HG03575 (cell line): ENCODE measurements around the gene DALRD3.

Source experiments
- ATAC-seq: cut with Tn5 transposase; IDR thresholded peaks from one replicate; pipeline ENCODE4 v1.9.1; 2021; ENCODE audit not compliant: unreplicated experiment, insufficient number of reproducible peaks, low FRiP score; ENCODE audit errors: extremely low read depth

Gene DALRD3

DNA sequence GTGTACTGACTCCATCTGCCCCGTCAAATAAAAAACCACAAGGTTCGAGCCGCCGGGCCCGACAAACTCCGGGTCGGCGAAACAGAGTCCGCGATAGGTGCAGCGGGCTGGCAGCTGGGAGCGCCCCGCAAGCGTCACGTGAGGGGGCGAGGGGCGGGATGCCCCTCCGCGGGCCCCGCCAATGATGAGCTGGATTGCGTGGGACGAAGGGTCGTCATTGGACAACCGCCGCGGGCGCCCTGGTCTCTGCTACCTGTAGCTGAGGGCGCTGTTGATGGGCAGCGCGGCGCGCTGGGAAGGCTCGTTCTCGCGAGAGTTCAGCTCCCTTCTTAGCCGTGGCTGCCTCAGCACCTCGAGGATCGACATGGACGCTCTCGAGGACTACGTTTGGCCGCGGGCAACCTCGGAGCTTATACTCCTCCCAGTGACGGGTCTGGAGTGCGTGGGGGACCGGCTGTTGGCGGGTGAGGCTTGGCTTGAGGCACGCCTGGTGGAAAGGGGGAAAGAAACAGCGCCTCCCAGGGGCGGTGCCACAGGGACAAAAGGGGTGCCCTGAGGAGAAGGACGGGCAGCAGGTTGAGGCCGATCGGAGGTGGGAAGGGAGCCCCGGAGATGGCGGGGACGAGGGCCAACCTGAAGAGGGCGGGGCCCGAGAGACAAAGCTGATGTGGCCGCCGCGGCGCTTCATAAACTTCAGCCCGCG is 11.2 kb downstream of the DALRD3 start, which contains the start of gene WDR6:
TSS of gene WDR6 (plus strand) at position 324 of the 703 bp plus-strand sequence. CDS start at position 365, 41 bp downstream.
- ATAC-seq = peak; percentile 71

DNA sequence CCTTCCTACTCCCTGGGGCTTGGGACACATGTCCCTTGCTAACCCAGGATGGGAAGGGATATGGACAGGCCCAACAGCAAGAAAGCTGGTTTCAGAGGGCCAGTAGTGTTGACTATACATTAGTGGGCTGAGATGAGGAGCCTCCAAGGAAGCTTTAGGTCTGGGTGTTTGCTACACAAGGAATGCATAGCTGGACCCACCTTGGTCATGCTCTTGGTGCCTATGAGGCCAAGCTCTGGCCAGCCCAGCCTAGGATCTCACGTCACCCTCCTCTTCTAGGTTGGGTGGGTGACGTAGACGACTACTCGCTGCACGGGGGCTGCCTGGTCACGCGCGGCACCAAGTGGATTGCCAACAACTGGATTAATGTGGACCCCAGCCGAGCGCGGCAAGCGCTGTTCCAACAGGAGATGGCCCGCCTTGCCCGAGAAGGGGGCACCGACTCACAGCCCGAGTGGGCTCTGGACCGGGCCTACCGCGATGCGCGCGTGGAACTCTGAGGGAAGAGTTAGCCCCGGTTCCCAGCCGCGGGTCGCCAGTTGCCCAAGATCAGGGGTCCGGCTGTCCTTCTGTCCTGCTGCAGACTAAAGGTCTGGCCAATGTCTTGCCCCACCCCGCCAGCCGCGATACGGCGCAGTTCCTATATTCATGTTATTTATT is 11.8 kb downstream of the DALRD3 start:
- ATAC-seq = no peak

DNA sequence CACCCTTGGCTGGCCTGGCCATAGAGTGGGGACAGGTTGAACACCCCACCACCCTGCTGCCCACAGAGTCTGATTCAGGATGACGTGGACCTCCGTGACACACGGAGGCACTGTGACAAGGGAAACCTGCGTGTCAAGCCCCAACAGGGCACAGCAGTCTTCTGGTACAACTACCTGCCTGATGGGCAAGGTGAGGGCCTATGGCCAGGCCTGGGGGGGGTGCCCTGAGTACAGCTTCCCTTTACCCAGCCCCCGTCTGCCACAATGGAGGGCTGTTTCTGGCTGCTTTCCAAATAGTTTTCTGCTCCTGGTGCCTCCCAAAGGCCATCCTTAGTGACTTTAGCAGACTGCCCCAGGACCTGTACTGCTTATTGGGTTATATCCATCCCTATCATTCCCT is 12.4 kb downstream of the DALRD3 start:
- ATAC-seq = no peak

DNA sequence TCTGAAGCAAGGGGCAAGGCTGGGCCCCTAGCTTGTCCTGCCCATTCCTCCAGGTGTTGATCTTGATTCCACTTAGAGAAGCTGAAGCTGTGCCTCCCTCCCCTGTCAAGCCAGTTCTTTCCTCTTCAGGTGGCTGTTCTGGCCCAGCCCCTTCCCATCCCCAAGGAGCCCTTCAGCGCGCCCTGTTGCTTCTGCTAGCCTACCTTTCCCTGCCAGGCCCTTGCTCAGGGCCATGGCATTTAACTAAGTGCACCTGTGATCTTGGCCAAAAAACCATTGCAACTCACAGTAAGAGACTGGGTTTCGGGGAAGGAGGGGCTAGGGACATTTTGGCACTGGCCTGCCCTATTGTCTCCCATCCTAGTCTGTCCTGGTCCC is 13.1 kb downstream of the DALRD3 start:
- no peak for ATAC-seq

DNA sequence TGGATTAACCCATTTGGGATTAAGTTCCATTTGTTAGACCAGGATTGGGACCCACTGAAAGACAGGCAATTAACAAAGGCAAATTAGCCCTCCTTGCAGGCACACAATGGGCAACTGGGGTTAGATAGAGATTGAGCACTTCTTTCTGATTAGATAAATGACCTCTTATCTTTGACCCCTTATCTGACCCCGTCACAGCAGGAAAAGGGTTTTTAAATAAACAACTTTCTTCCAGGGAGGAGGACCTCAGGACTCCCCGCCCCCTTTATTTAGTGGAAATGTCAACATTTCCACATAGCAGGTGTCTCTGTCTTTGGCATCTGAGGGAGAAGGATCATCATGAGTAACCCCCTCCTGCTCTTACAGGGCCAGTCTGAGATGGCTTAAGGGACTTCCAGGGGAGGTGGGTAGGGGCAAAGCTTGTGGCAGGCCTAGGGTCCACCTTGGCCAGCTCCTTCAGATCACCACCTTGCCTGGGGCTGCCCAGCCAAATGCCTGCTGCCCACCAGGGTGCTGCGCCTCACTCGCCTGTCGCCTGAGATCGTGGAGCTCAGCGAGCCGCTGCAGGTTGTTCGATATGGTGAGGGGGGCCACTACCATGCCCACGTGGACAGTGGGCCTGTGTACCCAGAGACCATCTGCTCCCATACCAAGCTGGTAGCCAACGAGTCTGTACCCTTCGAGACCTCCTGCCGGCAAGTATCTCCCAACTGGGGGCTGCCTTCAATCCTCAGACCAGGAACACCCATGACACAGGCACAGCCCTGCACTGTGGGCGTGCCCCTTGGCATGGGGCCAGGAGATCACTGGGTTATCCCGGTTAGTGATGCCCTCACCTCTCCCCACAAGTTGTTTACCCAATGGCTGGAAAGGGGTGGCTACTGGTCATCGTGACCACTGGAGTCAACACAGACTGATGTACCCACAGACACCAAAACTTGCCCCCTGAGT is 13.8 kb downstream of the DALRD3 start:
- ATAC-seq = no peak

DNA sequence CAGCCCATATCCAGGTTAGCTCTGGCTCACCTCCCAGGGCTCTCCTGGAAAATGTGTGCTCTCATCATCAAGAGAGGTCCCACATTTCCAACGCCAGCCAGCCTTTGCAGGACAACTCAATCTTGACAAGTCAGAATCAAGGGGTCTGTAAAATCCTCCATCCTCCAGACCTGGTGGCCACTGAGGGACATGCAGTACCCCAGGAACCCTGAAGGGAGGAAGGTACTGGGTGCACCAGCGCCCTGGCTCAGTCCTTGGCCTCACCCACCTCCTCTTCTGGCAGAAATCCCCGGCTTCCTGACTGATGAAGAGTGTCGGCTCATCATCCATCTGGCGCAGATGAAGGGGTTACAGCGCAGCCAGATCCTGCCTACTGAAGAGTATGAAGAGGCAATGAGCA is 17.2 kb downstream of the DALRD3 start:
- no peak for ATAC-seq

DNA sequence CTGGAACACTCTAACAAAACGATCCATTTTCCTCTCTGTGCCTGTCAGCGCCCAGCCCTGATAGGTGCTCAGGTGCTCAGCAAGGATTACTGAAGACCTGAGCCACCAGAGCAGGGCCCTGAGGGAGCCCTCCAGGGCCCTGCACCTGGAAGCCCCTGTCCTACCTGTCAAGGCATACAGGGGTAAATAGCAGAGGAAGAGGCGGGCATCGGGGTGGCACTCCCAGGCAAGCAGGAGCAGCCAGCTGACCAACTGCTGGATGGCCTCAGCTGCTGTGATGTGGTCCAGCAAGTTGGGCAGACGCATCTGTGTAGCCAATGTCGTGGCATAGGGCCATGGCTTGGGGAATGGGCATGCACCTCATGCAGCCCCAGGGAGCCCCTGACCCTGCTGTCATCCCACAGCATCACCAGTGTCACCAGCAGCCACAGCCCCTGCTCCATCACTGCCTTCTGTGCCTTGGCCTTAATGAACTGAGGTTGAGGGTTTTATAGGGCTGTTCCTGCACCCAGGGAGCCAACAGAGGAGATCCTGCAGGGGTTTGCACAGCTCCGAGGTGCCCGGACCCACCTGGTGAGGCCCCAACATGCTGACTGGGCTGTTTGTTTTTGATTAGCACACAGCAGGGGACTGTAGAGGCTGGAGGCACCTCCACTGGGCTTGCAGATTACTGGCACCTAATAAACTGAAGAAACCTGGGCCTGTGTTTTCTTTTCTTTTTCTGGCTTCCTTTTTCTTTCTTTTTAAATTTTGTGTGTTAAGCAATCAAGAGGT is 19.1 kb downstream of the DALRD3 start:
- ATAC-seq = no peak

DNA sequence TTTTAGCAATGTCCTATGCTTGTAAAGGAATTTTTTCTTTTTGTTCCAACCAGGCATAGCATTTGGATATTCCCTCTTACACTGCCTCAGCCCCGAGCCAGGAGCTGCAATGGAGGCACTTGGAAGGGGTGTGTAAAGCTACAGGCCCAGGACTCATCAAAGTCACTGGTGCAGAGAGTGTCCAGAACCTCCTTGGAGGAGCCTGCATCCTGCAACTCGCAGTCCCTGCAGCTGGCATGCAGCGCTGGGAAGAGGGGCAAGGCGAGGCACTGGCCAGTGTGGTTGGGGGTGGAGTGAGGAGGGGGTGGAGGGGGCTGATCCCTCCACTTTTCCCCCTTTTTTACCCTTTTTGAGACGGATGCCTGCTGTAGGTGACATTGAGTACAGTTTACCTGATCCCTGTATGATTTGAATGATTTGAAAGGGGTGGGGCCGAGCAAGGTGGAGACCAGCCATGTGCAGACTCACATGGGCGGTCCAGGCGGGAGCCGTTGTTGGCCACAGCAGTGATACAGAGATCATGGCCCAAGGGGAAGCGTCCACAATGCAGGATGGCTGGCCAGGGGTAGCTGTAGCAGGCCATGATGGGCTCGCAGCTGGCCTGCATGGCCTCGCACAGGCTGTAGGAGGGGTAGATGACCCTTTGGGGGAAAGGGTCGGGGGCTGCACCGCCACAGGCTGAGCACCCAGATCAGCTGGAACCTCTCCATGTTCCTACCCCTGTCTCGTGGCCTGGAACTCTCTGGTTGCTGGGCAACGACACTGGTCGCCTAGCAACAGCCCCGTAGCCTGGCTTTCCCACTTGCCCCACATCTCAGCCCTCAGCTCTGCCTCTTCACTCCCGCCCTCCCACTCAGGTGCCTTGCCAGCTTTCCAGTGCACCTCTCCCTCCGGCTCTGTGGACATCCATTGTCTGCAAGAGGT is 20.4 kb downstream of the DALRD3 start:
- no peak for ATAC-seq

DNA sequence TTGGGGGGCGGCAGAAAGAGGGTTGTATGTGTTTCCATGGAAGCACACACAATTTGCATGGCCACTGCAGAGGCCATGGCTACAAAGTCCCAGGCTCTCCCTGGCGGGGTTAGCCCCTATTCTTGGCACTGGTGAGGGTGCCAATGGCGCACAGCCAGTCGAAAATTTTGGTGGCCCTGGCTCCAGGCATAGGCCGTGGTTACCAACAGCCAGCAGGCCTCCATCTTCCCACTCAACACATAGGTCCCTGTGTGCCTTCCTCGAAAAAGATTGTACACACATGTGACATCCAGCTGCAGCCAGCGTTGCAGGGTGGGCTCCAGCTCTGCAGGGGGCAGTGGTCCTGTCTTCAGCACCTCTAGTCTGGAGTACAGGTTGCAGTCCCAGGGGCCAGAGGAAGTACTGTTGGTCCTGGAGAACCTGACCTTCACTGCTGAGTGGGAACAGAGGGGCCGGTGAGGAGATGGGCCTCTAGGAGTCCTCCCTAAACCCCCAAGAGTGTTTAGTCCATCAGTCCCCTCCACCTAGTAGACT is 21.2 kb downstream of the DALRD3 start:
- no peak for ATAC-seq

DNA sequence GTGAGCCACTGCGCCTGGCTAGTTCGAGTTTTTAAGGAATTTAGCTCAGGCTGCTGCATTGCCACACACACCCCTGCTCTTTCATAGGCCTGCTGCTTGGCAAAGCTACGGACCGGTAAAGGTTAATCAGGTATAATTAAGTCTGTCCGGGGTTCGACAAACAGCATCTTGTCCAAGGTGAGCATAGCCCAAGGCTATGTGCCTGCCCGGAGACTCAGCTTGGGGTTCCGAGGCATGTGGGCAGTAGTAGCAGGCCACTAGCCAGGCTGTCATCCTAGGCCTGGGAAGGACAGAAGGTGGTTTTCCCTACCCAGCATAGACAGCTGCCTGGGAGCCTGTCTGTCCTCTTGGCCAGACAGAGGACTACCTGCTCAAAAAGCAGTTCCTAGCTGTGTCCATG is 21.7 kb downstream of the DALRD3 start:
- ATAC-seq = no peak

DNA sequence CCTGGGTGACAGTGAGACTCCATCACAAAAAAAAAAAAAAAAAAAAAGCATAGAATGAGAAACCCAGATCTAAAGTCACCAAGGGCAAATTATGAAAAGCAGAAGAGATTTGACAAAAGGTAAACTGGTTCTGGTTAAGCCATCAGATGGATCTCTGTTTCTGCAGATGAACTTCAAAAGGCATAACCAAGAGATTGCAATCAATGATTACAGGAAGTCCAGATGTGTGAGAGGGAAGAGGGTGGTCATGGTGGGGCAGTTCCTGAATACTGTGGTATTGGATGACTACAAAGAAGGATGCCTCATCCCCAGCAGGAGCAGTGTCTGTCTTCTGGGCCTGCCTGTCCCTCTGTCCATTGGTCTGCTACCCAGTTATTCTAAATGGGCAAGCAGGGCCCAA is 24.5 kb downstream of the DALRD3 start:
- no peak for ATAC-seq

DNA sequence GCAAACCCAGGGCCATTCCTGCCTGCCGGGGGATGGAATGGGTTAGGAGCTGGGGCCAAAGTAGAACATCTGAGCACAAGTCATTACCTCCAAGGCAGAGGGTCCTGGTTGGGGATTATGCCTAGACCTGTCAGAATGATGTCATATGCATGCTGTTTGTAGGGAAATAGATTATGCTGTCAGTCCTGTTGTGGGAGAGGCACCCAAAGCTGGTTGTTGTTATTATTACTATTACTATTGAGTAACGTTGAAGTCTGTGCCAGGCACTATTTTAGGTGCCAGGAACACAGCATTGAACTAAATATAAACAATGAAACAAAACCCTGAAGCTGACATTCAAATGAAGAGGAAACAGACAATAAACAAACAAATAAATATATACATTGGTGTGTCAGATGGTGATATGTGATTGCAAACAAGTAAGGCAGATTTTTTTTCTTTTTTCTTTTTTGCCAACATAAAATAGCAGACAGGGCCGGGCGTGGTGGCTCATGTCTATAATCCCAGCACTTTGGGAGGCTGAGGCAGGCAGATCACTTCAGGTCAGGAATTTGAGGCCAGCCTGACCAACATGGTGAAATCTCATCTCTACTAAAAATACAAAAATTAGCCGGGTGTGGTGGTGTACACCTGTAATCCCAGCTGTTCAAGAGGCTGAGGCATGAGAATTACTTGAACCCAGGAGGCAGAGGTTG is 26.4 kb downstream of the DALRD3 start:
- ATAC-seq = no peak

DNA sequence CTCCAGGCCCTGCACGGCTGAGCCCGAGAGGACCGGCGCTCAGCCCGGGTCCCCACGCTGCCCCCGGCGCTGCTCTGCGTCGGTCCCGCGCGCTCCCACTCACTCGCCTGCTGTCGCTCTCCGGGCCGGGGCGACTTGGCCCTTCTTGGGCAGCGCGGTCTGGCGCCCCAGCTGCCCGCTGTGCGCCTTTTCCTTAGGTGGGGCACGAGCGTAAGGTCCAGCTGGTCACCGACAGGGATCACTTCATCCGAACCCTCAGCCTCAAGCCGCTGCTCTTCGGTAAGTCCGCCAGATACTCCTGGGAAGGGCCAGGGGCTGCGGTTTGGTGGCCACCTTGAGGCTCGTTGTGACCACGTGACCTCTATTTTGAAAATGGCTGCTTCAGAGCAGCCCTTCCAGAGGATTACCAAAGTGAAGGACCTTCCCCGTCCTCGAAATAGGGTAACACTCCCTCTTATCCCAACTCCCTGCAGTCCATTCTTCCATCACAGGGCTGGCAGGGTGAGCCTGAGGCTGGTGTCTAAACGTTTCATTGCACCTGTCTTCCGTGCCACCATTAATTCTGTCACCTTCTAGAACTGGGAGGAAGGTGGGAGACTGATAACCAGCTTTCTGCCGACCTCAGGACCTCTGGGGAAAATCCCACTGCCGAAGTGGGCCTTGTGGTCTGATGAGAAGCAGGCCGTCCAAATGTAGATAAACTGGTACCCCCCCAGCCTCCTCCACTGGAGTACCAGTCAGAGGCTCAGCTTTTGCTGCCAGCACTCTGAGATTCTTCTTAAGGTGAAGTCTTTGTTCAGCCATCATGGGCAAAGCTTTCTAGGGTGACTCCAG is 27.5 kb downstream of the DALRD3 start:
- no peak for ATAC-seq

DNA sequence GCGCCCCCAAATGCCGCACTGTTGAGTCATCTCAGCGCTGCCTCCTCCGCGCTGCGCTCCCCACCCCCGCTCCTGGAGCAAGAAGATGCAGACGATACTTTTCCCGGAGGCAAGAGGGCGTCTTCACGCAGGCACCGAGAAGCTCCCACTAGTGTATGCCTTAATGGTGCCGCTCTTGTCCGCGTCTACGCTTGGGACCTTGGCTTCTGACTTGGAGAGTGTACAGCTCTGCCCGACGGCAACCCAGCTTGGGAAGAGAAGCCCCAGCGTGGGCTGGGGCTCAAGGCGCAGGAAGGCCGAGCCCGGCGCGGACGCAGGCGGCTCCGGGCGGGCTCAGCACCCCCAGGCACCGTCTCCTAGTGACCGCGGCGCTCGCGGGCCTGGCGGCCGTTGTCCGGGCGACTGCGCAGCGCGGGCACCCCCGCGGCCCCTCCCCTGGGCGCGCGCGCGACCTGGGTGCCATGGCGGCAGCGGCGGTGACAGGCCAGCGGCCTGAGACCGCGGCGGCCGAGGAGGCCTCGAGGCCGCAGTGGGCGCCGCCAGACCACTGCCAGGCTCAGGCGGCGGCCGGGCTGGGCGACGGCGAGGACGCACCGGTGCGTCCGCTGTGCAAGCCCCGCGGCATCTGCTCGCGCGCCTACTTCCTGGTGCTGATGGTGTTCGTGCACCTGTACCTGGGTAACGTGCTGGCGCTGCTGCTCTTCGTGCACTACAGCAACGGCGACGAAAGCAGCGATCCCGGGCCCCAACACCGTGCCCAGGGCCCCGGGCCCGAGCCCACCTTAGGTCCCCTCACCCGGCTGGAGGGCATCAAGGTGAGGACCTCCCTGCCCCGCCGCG is 28.4 kb downstream of the DALRD3 start, which contains the start of gene P4HTM:
TSS of gene P4HTM (plus strand) at position 446 of the 840 bp plus-strand sequence. CDS start at position 462, 16 bp downstream.
- ATAC-seq = no peak

DNA sequence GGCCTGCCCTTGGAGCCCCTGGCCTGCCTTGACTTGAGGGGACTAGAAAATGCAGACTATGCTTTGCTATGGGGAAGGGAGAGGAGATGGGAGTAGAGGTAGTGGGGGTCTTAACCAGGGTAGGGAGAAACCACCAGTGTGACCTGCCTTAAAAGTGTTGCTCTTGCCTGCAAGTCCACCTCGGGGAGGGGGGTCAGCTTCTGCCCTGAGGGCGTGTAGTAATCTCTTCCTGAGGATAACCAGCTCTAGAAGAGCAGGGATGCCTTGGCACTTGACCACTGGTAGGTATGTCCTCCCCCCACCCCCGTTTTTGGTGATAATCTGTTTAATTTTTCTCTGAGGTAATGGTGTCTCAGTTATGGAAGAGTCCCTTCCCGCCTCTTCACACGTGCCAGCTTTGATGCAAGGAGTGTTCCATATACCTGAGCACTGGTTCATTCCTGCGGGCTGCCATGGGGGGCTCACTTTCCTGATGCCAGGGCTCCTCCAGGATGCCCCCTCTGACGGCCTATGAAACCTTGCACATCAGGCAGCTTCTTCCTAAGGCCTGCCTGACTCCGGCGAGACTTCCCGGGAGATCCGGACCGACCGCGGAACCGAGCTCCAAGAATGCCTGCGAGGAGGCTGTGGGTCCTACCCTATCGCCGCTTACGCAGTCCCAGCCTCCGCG is 29.1 kb downstream of the DALRD3 start:
- no peak for ATAC-seq
